ENCODE results near the gene VAV2.

The VAV2 gene

GRCh38 chr9:133957328-133957727 lies 34.8 kb downstream of the VAV2 start:
- peaks cover 34% of the 10 kb centered on the region for H3K79me1 ChIP-seq (ENCODE audit: low read depth, low read length)
- no peaks in the 10 kb centered on the region for H3K9me3 ChIP-seq (replicated peaks in 1 of 2; ENCODE audit: control insufficient read depth in 2 of 2, insufficient read depth in 1 of 2, low read depth in 1 of 2, low read length in 2 of 2)
- H3K18ac ChIP-seq (ENCODE audit: low read length): peak overlapping the region; percentile 81
- DNase-seq (ENCODE audit: low spot score): no peak
- H3K9ac ChIP-seq (ENCODE audit: low read depth, low read length, poor library complexity): peak overlapping the region; percentile 44
- peaks cover 51 to 56% of the 10 kb centered on the region in 2 donors for H3K4me1 ChIP-seq (ENCODE audit: control insufficient read depth in 2 of 2, insufficient read depth in 1 of 2, low read depth in 1 of 2, low read length in 2 of 2)
- H4K8ac ChIP-seq (ENCODE audit: low read depth, low read length): no peak overlapping the region
- H3K36me3 ChIP-seq (replicated peaks in 1 of 2; ENCODE audit: control insufficient read depth in 2 of 2, insufficient read depth in 2 of 2, low read length in 2 of 2): peaks cover 0 to 3% of the 10 kb centered on the region in 2 donors
- H3K27ac ChIP-seq (replicated peaks; ENCODE audit: low read length): no peak overlapping the region
- no peak overlapping the region for H3K4me3 ChIP-seq (ENCODE audit: low read length in 2 of 2)
- H3K4me2 ChIP-seq (ENCODE audit: insufficient read depth, low read length, poor library complexity, severe bottlenecking): no peak overlapping the region
- H2BK12ac ChIP-seq (ENCODE audit: low read length): peak overlapping the region; percentile 98
- H2BK5ac ChIP-seq (ENCODE audit: low read length): peak overlapping the region; percentile 5
- H2BK120ac ChIP-seq (ENCODE audit: low read depth, low read length): no peak overlapping the region
- no peak overlapping the region for H4K91ac ChIP-seq (ENCODE audit: low read depth, low read length, poor library complexity)
- WGBS, 2 donors (ENCODE audit: extremely low coverage in 2 of 2, insufficient read length in 2 of 2, insufficient replicate concordance in 1 of 2): no CpG with 5 or more reads among the region's 13 CpGs
- peak overlapping the region; percentile 96 for H2AK5ac ChIP-seq (ENCODE audit: low read depth, low read length)
- H2BK15ac ChIP-seq (ENCODE audit: low read length): peak overlapping the region; percentile 96
- no peak overlapping the region for H2AFZ ChIP-seq (ENCODE audit: low read length)
- peak overlapping the region; percentile 93 for H3K23ac ChIP-seq (ENCODE audit: low read depth, low read length, poor library complexity)
- peak overlapping the region; percentile 25 for H3K14ac ChIP-seq (ENCODE audit: low read length)
- no peak overlapping the region for H3K4ac ChIP-seq (ENCODE audit: low read length)
- no peaks in the 10 kb centered on the region for H3K27me3 ChIP-seq (ENCODE audit: control insufficient read depth in 3 of 3, insufficient read depth in 3 of 3, low read depth in 1 of 3, low read length in 3 of 3)

DNA sequence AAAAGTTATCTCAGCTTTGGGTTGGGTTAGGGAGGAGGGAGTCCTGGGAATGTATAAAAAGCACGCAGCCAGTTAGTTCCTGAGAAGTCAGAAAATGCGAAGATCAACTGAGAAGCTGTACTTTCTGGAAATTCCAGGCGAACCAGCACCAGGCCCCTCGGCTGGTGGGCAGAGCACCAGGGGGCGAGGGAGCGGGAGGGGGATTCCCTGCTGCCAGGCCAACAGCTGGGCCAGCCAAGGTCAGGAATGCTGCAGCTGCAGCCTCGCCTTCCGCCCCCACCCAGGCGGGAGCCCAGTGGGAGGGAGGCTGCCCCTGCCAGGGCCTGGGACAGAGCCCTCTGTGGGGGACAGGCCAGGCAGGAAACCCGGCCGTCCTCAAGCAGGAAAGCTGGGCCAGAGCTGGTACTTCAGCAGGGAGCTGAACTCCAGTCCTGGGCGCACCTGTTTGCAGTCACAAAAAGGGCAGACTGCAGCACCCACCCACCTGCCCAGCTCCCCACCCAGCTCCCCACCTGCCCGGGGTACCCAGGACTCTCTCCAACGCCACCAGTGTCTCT lies 35.5 kb downstream of the VAV2 start:
- no peak for DNase-seq (ENCODE audit: low spot score)
- Histone ChIP-seq H4K91ac (ENCODE audit: low read depth, low read length, poor library complexity) (no peak overlapping the region), H3K23ac (ENCODE audit: low read depth, low read length, poor library complexity) (peak overlapping the region; percentile 44), H3K27ac (replicated peaks; ENCODE audit: low read length) (peak overlapping the region; percentile 90), H3K4ac (ENCODE audit: low read length) (no peak overlapping the region), H2BK12ac (ENCODE audit: low read length) (peak overlapping the region; percentile 75), H3K9me3 (replicated peaks in 1 of 2; ENCODE audit: control insufficient read depth in 2 of 2, insufficient read depth in 1 of 2, low read depth in 1 of 2, low read length in 2 of 2) (no peaks in the 10 kb centered on the region), H3K14ac (ENCODE audit: low read length) (peak overlapping the region; percentile 38), H2AK5ac (ENCODE audit: low read depth, low read length) (peak overlapping the region; percentile 99), H3K4me1 (ENCODE audit: control insufficient read depth in 2 of 2, insufficient read depth in 1 of 2, low read depth in 1 of 2, low read length in 2 of 2) (peaks cover 50 to 52% of the 10 kb centered on the region in 2 donors), H3K79me1 (ENCODE audit: low read depth, low read length) (peaks cover 31% of the 10 kb centered on the region), H2BK120ac (ENCODE audit: low read depth, low read length) (no peak overlapping the region), H3K36me3 (replicated peaks in 1 of 2; ENCODE audit: control insufficient read depth in 2 of 2, insufficient read depth in 2 of 2, low read length in 2 of 2) (peaks cover 0 to 8% of the 10 kb centered on the region in 2 donors), H3K4me2 (ENCODE audit: insufficient read depth, low read length, poor library complexity, severe bottlenecking) (no peak overlapping the region), H2AFZ (ENCODE audit: low read length) (no peak overlapping the region), H2BK15ac (ENCODE audit: low read length) (peak overlapping the region; percentile 89), H4K8ac (ENCODE audit: low read depth, low read length) (no peak overlapping the region), H3K4me3 (ENCODE audit: low read length in 2 of 2) (no peak overlapping the region), H3K18ac (ENCODE audit: low read length) (peak overlapping the region; percentile 89), H3K9ac (ENCODE audit: low read depth, low read length, poor library complexity) (no peak overlapping the region), H2BK5ac (ENCODE audit: low read length) (peak overlapping the region; percentile 5), H3K27me3 (ENCODE audit: control insufficient read depth in 3 of 3, insufficient read depth in 3 of 3, low read depth in 1 of 3, low read length in 3 of 3) (no peaks in the 10 kb centered on the region)
- no CpG with 5 or more reads among the region's 14 CpGs for WGBS, 2 donors (ENCODE audit: extremely low coverage in 2 of 2, insufficient read length in 2 of 2, insufficient replicate concordance in 1 of 2)

GRCh38 chr9:133955821-133956411 lies 36.2 kb downstream of the VAV2 start:
- H3K4me3 ChIP-seq (ENCODE audit: low read length in 2 of 2): peak overlapping the region; percentile 20 to 57
- H4K91ac ChIP-seq (ENCODE audit: low read depth, low read length, poor library complexity): peak overlapping the region; percentile 79

DNA sequence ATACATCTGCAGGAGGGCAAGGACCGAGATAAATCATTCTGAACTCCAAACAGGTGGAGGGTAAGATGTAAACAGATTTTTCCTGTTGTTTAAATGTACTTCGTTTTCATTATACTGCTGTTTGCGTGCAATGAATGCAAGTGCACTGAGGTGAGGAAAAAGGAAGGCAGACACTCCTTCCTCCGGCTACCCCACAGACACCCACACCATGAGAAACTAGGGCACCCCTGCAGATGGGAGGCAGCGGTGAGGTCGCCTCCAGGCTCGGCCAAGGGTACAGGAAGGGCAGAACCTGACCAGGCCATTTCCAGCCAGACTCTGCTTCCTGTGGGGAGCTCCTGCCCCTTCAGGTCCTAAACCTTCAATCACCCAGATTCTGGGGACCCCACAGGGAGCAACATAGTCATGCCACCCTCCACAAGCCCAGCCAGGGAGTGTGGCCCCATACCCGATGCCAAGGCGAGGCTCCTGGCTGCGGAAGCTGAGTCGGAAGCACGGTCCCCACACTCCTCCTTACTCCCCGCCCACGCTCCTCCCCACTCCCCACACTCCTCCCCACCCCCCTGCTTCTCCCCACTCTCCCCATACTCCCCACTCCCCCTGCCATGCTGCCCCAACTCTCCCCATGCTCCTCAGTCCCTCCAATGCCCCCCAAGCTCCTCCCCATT lies 37.1 kb downstream of the VAV2 start:
- Histone ChIP-seq H3K27ac (replicated peaks; ENCODE audit: low read length) (no peak overlapping the region), H3K79me1 (ENCODE audit: low read depth, low read length) (peaks cover 25% of the 10 kb centered on the region), H3K4ac (ENCODE audit: low read length) (peak overlapping the region; percentile 76), H4K91ac (ENCODE audit: low read depth, low read length, poor library complexity) (no peak overlapping the region), H2BK120ac (ENCODE audit: low read depth, low read length) (peak overlapping the region; percentile 72), H4K8ac (ENCODE audit: low read depth, low read length) (no peak overlapping the region), H3K9ac (ENCODE audit: low read depth, low read length, poor library complexity) (no peak overlapping the region), H2BK5ac (ENCODE audit: low read length) (no peak overlapping the region), H3K4me1 (ENCODE audit: control insufficient read depth in 2 of 2, insufficient read depth in 1 of 2, low read depth in 1 of 2, low read length in 2 of 2) (peaks cover 34 to 50% of the 10 kb centered on the region in 2 donors), H2BK12ac (ENCODE audit: low read length) (peak overlapping the region; percentile 90), H3K27me3 (ENCODE audit: control insufficient read depth in 3 of 3, insufficient read depth in 3 of 3, low read depth in 1 of 3, low read length in 3 of 3) (no peaks in the 10 kb centered on the region), H2AFZ (ENCODE audit: low read length) (no peak overlapping the region), H3K14ac (ENCODE audit: low read length) (no peak overlapping the region), H3K18ac (ENCODE audit: low read length) (peak overlapping the region; percentile 80), H3K36me3 (replicated peaks in 1 of 2; ENCODE audit: control insufficient read depth in 2 of 2, insufficient read depth in 2 of 2, low read length in 2 of 2) (peaks cover 0 to 11% of the 10 kb centered on the region in 2 donors), H2BK15ac (ENCODE audit: low read length) (no peak overlapping the region), H2AK5ac (ENCODE audit: low read depth, low read length) (peak overlapping the region; percentile 96), H3K4me3 (ENCODE audit: low read length in 2 of 2) (no peak overlapping the region), H3K23ac (ENCODE audit: low read depth, low read length, poor library complexity) (peak overlapping the region; percentile 55), H3K4me2 (ENCODE audit: insufficient read depth, low read length, poor library complexity, severe bottlenecking) (no peak overlapping the region), H3K9me3 (replicated peaks in 1 of 2; ENCODE audit: control insufficient read depth in 2 of 2, insufficient read depth in 1 of 2, low read depth in 1 of 2, low read length in 2 of 2) (no peaks in the 10 kb centered on the region)
- WGBS, 2 donors (ENCODE audit: extremely low coverage in 2 of 2, insufficient read length in 2 of 2, insufficient replicate concordance in 1 of 2): no CpG with 5 or more reads among the region's 14 CpGs
- DNase-seq (ENCODE audit: low spot score): no peak

More at GRCh38 chr9:133955821-133956411, 36.2 kb downstream of the VAV2 start:
- H2AK5ac ChIP-seq (ENCODE audit: low read depth, low read length): peak overlapping the region; percentile 99
- peak overlapping the region; percentile 85 for H2BK15ac ChIP-seq (ENCODE audit: low read length)
- no peak overlapping the region for H2BK120ac ChIP-seq (ENCODE audit: low read depth, low read length)
- H3K79me1 ChIP-seq (ENCODE audit: low read depth, low read length): peaks cover 33% of the 10 kb centered on the region
- H3K14ac ChIP-seq (ENCODE audit: low read length): no peak overlapping the region
- H3K4ac ChIP-seq (ENCODE audit: low read length): peak overlapping the region; percentile 53
- peak; percentile 47 for DNase-seq (ENCODE audit: low spot score)
- H3K9me3 ChIP-seq (replicated peaks in 1 of 2; ENCODE audit: control insufficient read depth in 2 of 2, insufficient read depth in 1 of 2, low read depth in 1 of 2, low read length in 2 of 2): no peaks in the 10 kb centered on the region
- H3K23ac ChIP-seq (ENCODE audit: low read depth, low read length, poor library complexity): no peak overlapping the region
- no peak overlapping the region for H3K9ac ChIP-seq (ENCODE audit: low read depth, low read length, poor library complexity)
- WGBS, 2 donors (ENCODE audit: extremely low coverage in 2 of 2, insufficient read length in 2 of 2, insufficient replicate concordance in 1 of 2): no CpG with 5 or more reads among the region's 15 CpGs
- H2BK5ac ChIP-seq (ENCODE audit: low read length): peak overlapping the region; percentile 95
- no peak overlapping the region for H4K8ac ChIP-seq (ENCODE audit: low read depth, low read length)
- H3K18ac ChIP-seq (ENCODE audit: low read length): peak overlapping the region; percentile 97
- no peaks in the 10 kb centered on the region for H3K27me3 ChIP-seq (ENCODE audit: control insufficient read depth in 3 of 3, insufficient read depth in 3 of 3, low read depth in 1 of 3, low read length in 3 of 3)
- peaks cover 0 to 11% of the 10 kb centered on the region in 2 donors for H3K36me3 ChIP-seq (replicated peaks in 1 of 2; ENCODE audit: control insufficient read depth in 2 of 2, insufficient read depth in 2 of 2, low read length in 2 of 2)
- H2AFZ ChIP-seq (ENCODE audit: low read length): peak overlapping the region; percentile 27
- peak overlapping the region; percentile 90 for H3K27ac ChIP-seq (replicated peaks; ENCODE audit: low read length)
- peak overlapping the region; percentile 14 for H3K4me2 ChIP-seq (ENCODE audit: insufficient read depth, low read length, poor library complexity, severe bottlenecking)
- peaks cover 43 to 50% of the 10 kb centered on the region in 2 donors for H3K4me1 ChIP-seq (ENCODE audit: control insufficient read depth in 2 of 2, insufficient read depth in 1 of 2, low read depth in 1 of 2, low read length in 2 of 2)
- H2BK12ac ChIP-seq (ENCODE audit: low read length): peak overlapping the region; percentile 90

All from neuronal stem cell (in vitro differentiated cells).